Transverse colon (tissue), 4 donors: ENCODE data around the gene ACER1. TPM values are rescaled to one million over a fixed set of nuclear protein-coding genes. Genes with fewer than 3 reads are reported as not detected.

Experiments used
- DNase-seq: peaks from one replicate; pipeline ENCODE4 v3.0.0-alpha.2; 2019
- H3K27ac ChIP-seq, 4 donors: fragments of 200-600 bp; sonication (generic); 2 replicates each; pipeline ENCODE4 v1.5.1; 2016 to 2018; ENCODE audit warnings: inconsistent platforms in 4 of 4
- H3K27me3 ChIP-seq: fragments of 200-600 bp; sonication (generic); 2 replicates; pipeline ENCODE4 v1.5.1; 2017; ENCODE audit warnings: inconsistent platforms
- H3K36me3 ChIP-seq, 4 donors: fragments of 200-600 bp; sonication (generic); 2 replicates each; pipeline ENCODE4 v1.5.1; 2017 to 2019; ENCODE audit warnings: inconsistent platforms in 4 of 4
- H3K4me1 ChIP-seq, 4 donors: fragments of 200-600 bp; sonication (generic); 2 replicates each; pipeline ENCODE4 v1.5.1; 2017 to 2020; ENCODE audit warnings: inconsistent platforms in 4 of 4
- H3K4me3 ChIP-seq, 4 donors: fragments of 200-600 bp; sonication (generic); 1 replicate in 1 of 4; 2 replicates in 3 of 4; pipeline versions ENCODE4 v1.5.1 to v1.6.1; 2017 to 2019; ENCODE audit warnings: inconsistent platforms in 4 of 4
- H3K9me3 ChIP-seq, 2 donors: fragments of 200-600 bp; sonication (generic); 2 replicates each; pipeline ENCODE4 v1.5.1; 2017 to 2019; ENCODE audit warnings: inconsistent platforms in 2 of 2
- CTCF ChIP-seq, 5 experiments: fragments of 200-600 bp in 3 of 5; fragments of 450-650 bp in 2 of 5; sonication (generic) in 3 of 5; IDR thresholded peaks; 1 replicate in 2 of 5; 2 replicates in 3 of 5; pipeline ENCODE4 v1.5.1; 2016 to 2017; ENCODE audit warnings: antibody characterized with exemption in 5 of 5, inconsistent platforms in 3 of 5, mild to moderate bottlenecking in 2 of 5, moderate library complexity in 1 of 5
- EP300 ChIP-seq: sonication (generic); formaldehyde crosslinking; IDR thresholded peaks from one replicate; pipeline ENCODE4 v1.6.1; 2017; ENCODE audit warnings: antibody characterized with exemption, low read depth
- POLR2A ChIP-seq: fragments of 450-650 bp; IDR thresholded peaks from one replicate; pipeline ENCODE4 v1.6.1; 2016; ENCODE audit warnings: antibody characterized with exemption, mild to moderate bottlenecking, moderate library complexity
- POLR2AphosphoS5 ChIP-seq, 3 donors: sonication (generic); formaldehyde crosslinking; IDR thresholded peaks; one replicate each; pipeline ENCODE4 v1.6.1; 2016; ENCODE audit warnings: antibody characterized with exemption in 3 of 3
- WGBS, 2 donors: methylation state at CpG; one replicate each; pipeline ENCODE4 v1.1.5; 2018; ENCODE audit warnings: low coverage in 1 of 2; 5-methylcytosine and 5-hydroxymethylcytosine counted together
- in situ Hi-C, 4 donors: fragments of 200-750 bp; cut with MboI; loops; one replicate each; pipeline versions ENCODE4 v1.15.0 to v1.15.1; 2017; ENCODE audit warnings: low sequenced_read_pairs in 3 of 4, low pct_ligation_motif_present in 1 of 4, low pct_unique_long_range_greater_than_20kb in 1 of 4
- intact Hi-C: fragments of 100-400 bp; cut with DNase I; formaldehyde crosslinking; loops from one replicate; pipeline ENCODE4 v1.15.1; 2023; ENCODE audit warnings: low total_unique reads
- total RNA-seq, 4 donors: library from RNA; depleted of rRNA; stranded (reverse); fragments of >200 nt; gene quantifications; one replicate each; pipeline ENCODE4 v1.1.0, GENCODE V29; 2016

The ACER1 gene
- total RNA-seq, 4 donors from 2014 or later = 9.2 TPM; not detected in 3

GRCh38 chr19:6343462-6343861, 10.1 kb upstream of the ACER1 start:
- intact Hi-C loops = no loop called here
- DNase-seq = no peak
- Histone ChIP-seq H3K4me1 (no peaks in the 10 kb centered on the region), H3K27me3 (no peaks in the 10 kb centered on the region), H3K4me3 (no peak overlapping the region), H3K36me3 (no peaks in the 10 kb centered on the region), H3K27ac (no peak overlapping the region), H3K9me3 (no peaks in the 10 kb centered on the region)
- in situ Hi-C loops = no loop called here
- TF ChIP-seq EP300 (no peak), CTCF (IDR thresholded peaks at IDR 0.05) (no peak), POLR2AphosphoS5 (IDR thresholded peaks at IDR 0.05) (no peak), POLR2A (no peak)
- WGBS, 2 donors = 90% methylated on average over 1 of the region's 1 CpG; no CpG with 5 or more reads in 1 of the 2 donors

GRCh38 chr19:6340493-6341201, 7.2 kb upstream of the ACER1 start:
- no peak overlapping the region for H3K4me3 ChIP-seq
- DNase-seq = no peak
- intact Hi-C loops = no loop called here
- no peaks in the 10 kb centered on the region for H3K36me3 ChIP-seq
- no peaks in the 10 kb centered on the region for H3K9me3 ChIP-seq
- TF ChIP-seq POLR2A = no peak
- no peak for TF ChIP-seq POLR2AphosphoS5 (IDR thresholded peaks at IDR 0.05)
- TF ChIP-seq CTCF (IDR thresholded peaks at IDR 0.05) = no peak
- no peak for TF ChIP-seq EP300
- no peak overlapping the region for H3K27ac ChIP-seq
- WGBS, 2 donors = 59 to 61% methylated on average over 6 to 14 of the region's 14 CpGs
- in situ Hi-C loops = no loop called here
- H3K4me1 ChIP-seq = no peaks in the 10 kb centered on the region
- H3K27me3 ChIP-seq = no peaks in the 10 kb centered on the region

- 81 to 85% methylated on average over 2 to 6 of the region's 6 CpGs for WGBS, 2 donors
Observed at GRCh38 chr19:6334490-6335285, 1.3 kb upstream of the ACER1 start.

More at GRCh38 chr19:6334490-6335285, 1.3 kb upstream of the ACER1 start:
- Histone ChIP-seq H3K9me3 (no peaks in the 10 kb centered on the region), H3K27ac (no peak overlapping the region), H3K4me3 (no peak overlapping the region), H3K36me3 (no peaks in the 10 kb centered on the region), H3K27me3 (no peaks in the 10 kb centered on the region), H3K4me1 (no peaks in the 10 kb centered on the region)
- TF ChIP-seq CTCF (IDR thresholded peaks at IDR 0.05) (no peak), POLR2A (no peak), EP300 (no peak), POLR2AphosphoS5 (IDR thresholded peaks at IDR 0.05) (no peak)
- DNase-seq = no peak
- in situ Hi-C loops (no loop called here), intact Hi-C loops (no loop called here)
